Kidney (tissue), 14 donors: ENCODE results near the gene FAM131A. TPM values are rescaled to one million over a fixed set of nuclear protein-coding genes. Genes with fewer than 3 reads are reported as not detected.

Experiments
- DNase-seq, 5 donors: peaks; one replicate each; pipeline ENCODE4 v3.0.0-alpha.2; 2013 to 2020
- FAIRE-seq: peaks from 2 replicates; lab custom pipeline; 2012; peaks lifted over from hg19 to GRCh38; lab: Jason Lieb, UNC
- H3K27ac ChIP-seq, 2 donors: one replicate each; pipeline ENCODE4 v1.7.0; 2013; ENCODE audit warnings: low read depth in 2 of 2, low read length in 2 of 2, inconsistent platforms in 1 of 2
- H3K27me3 ChIP-seq: one replicate; pipeline ENCODE4 v1.7.1; 2013; ENCODE audit warnings: low read length, inconsistent platforms; ENCODE audit not compliant: control insufficient read depth, insufficient read depth
- H3K36me3 ChIP-seq, 3 donors: one replicate each; pipeline versions ENCODE4 v1.7.0 to v1.7.1; 2013; ENCODE audit warnings: low read length in 3 of 3, control low read depth in 1 of 3, inconsistent platforms in 1 of 3; ENCODE audit not compliant: insufficient read depth in 3 of 3, control insufficient read depth in 2 of 3
- H3K4me1 ChIP-seq, 3 donors: one replicate each; pipeline versions ENCODE4 v1.7.0 to v1.7.1; 2013; ENCODE audit warnings: low read length in 3 of 3, inconsistent platforms in 1 of 3, low read depth in 1 of 3; ENCODE audit not compliant: control insufficient read depth in 2 of 3, insufficient read depth in 2 of 3
- H3K4me3 ChIP-seq, 3 donors: one replicate each; pipeline versions ENCODE4 v1.7.0 to v1.8.1; 2013; ENCODE audit warnings: low read length in 3 of 3, control low read depth in 1 of 3, inconsistent platforms in 1 of 3
- H3K9ac ChIP-seq, 3 donors: one replicate each; pipeline versions ENCODE4 v1.7.0 to v1.7.1; 2013; ENCODE audit warnings: low read length in 3 of 3, control low read depth in 1 of 3, inconsistent platforms in 1 of 3
- H3K9me3 ChIP-seq, 3 donors: one replicate each; pipeline versions ENCODE4 v1.7.0 to v1.7.1; 2013; ENCODE audit warnings: low read length in 3 of 3, control low read depth in 1 of 3, inconsistent platforms in 1 of 3; ENCODE audit not compliant: control insufficient read depth in 2 of 3, insufficient read depth in 1 of 3
- CTCF ChIP-seq: IDR thresholded peaks from 3 replicates; pipeline ENCODE4 v1.5.1; 2012; ENCODE audit warnings: mild to moderate bottlenecking, moderate library complexity, borderline replicate concordance; ENCODE audit not compliant: insufficient read depth; ENCODE audit errors: extremely low read depth
- intact Hi-C: fragments of 100-400 bp; cut with DNase I; formaldehyde crosslinking; loops from one replicate; pipeline ENCODE4 v1.11.1; 2022
- polyA plus RNA-seq: library from polyadenylated mRNA; stranded (reverse); fragments of 350-450 nt; fragmentation: Illumina TruSeq; extraction: RNeasy Lipid Tissue Mini Kit (QIAGEN cat#74804); gene quantifications from one replicate; pipeline ENCODE4 v1.2.3, GENCODE V29; 2014; ENCODE audit warnings: low read depth, low replicate concordance; ENCODE audit not compliant: insufficient read depth
- total RNA-seq: library from RNA; stranded (reverse); fragmentation: NEBNext Ultra II Directional; extraction: Animal tissue kit (Norgen Biotek cat#: 25700); gene quantifications from one replicate; pipeline ENCODE4 v1.2.1, GENCODE V29; 2021
- donor health status: control.
- donor health status: control.
- donor health status: control.
- donor health status: control.
- donor health status: control.
- donor health status: DM: yes; HTN: yes; CAD: no.
- donor health status: Normal renal cell carcinoma (clear cell type).

The FAM131A gene
- total and polyA plus RNA-seq, 2 donors from 2014 or later = 14.0 to 20.1 TPM

GRCh38 chr3:184296616-184297015 is 40.8 kb upstream of the FAM131A start:
- no peak for DNase-seq
- Histone ChIP-seq H3K4me1 (peaks cover 3 to 10% (median 5%) of the 10 kb centered on the region in 3 donors), H3K27ac (no peak overlapping the region), H3K36me3 (peaks cover 3 to 12% (median 10%) of the 10 kb centered on the region in 3 donors), H3K9me3 (no peaks in the 10 kb centered on the region), H3K27me3 (no peaks in the 10 kb centered on the region), H3K9ac (no peak overlapping the region), H3K4me3 (no peak overlapping the region)
- no peak for FAIRE-seq
- no peak for TF ChIP-seq CTCF
- intact Hi-C loops = no loop called here

GRCh38 chr3:184298759-184299487 is 38.5 kb upstream of the FAM131A start, which contains the start of gene PSMD2:
Gene PSMD2 (plus strand): TSS chr3:184299241. CDS start chr3:184299267, 26 bp downstream.
- Histone ChIP-seq H3K27me3 (no peaks in the 10 kb centered on the region), H3K9ac (peak within 1 kb of the TSS; percentile 57 to 94 (median 83)), H3K27ac (peak within 1 kb of the TSS; percentile 56 to 79), H3K4me3 (peak within 1 kb of the TSS; percentile 90 to 95 (median 92)), H3K4me1 (peaks cover 3 to 10% (median 5%) of the 10 kb centered on the region in 3 donors), H3K9me3 (no peaks in the 10 kb centered on the region), H3K36me3 (peaks cover 12 to 35% (median 32%) of the 10 kb centered on the region in 3 donors)
- no peak for TF ChIP-seq CTCF
- intact Hi-C loops = no loop called here
- DNase-seq = peak; percentile 98 to 99 (median 99)
- no peak for FAIRE-seq

- no peak for TF ChIP-seq CTCF
- H3K4me3 ChIP-seq = peak overlapping the region; percentile 67 to 91 (median 90)
- H3K27me3 ChIP-seq = no peaks in the 10 kb centered on the region
- peaks cover 3 to 10% (median 5%) of the 10 kb centered on the region in 3 donors for H3K4me1 ChIP-seq
- DNase-seq = no peak
- no peak for FAIRE-seq
- H3K9me3 ChIP-seq = no peaks in the 10 kb centered on the region
- intact Hi-C loops = no loop called here
- peak overlapping the region; percentile 57 to 83 (median 60) for H3K9ac ChIP-seq
- H3K27ac ChIP-seq = no peak overlapping the region
- H3K36me3 ChIP-seq = peaks cover 12 to 42% (median 38%) of the 10 kb centered on the region in 3 donors
Measured at GRCh38 chr3:184299488-184300377, 37.7 kb upstream of the FAM131A start.
